Pons (tissue), 1 donor: ENCODE data around the gene CADM2.
A peak's percentile ranks its signal among the peaks of the same experiment; 100 is the strongest.

Source experiments
- DNase-seq: peaks from one replicate; pipeline ENCODE4 v3.0.0-alpha.2; 2016; ENCODE audit warnings: low spot score

The CADM2 gene

DNA sequence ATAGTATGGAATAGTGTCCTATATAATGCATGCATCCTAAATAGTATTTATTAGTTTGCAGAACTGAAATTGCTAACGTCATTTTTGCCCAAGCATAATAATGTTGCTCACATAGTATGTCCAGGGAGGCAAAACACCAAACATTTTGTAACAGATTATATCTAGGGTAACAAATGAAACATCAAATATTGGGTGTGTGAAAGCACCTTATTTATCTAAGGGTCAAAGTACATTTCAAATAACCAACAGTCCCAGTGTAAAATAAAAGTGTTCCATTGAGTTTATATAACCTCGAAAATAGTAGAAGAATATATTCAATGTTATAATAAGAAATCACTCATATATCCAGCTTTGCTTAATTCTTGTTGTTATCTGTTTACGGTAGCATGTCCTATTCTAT is 363.1 kb downstream of the CADM2 start:
- no peak for DNase-seq

GRCh38 chr3:85330071-85330470 is 371.3 kb downstream of the CADM2 start:
- no peak for DNase-seq

DNA sequence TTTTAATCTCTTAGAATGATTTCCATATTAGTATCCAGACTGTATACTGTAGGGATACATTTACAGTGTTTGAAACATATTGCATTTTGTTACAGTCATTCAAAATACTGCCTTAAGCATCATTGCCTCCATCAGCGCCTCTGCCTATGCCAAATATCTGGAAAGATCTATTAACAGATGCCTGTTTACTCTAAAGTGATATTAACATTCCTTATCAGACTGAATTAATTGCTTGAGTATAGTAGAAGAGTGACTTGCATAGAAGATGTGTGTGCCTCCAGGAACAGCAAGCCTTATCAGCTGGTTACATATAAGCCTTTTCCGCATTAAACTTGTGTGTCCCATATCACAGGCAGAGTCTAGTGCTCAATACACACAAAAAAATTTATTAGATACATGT is 379.1 kb downstream of the CADM2 start:
- DNase-seq: no peak

- peak; percentile 91 for DNase-seq
Observed at GRCh38 chr3:85342915-85343314, 384.1 kb downstream of the CADM2 start.

GRCh38 chr3:85355572-85355971 is 396.8 kb downstream of the CADM2 start:
- peak; percentile 92 for DNase-seq

DNA sequence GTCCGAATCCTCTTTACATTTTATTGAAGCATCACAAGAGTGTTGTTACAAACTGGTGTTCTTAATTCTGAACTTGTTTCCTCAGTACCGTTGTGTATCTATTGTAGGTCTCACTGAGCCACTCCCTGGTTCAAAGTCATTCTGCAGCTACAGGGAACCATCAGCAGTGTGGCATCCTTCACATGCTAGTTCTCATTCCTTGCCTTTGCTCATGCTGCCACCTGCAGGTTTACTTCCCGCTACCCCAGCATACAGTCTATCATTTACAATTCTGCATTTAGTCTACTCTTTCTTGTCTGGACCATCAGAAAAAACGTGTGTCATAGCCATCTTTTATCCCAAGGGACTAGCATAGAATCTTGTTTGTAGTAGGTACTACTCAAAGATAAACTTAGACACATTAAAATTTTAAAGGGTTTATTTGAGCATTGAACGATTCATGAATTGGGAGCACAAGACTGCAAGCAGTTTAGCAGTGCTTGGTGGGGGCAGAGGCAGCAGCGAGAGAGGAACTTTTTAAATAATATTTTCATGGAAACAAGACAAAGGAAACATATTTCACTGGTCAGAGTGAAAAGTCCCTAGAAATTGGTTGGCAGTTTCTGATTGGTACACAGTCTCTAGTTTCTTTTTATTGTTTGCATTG is 402.1 kb downstream of the CADM2 start:
- peak; percentile 94 for DNase-seq

- DNase-seq: no peak
Observed at GRCh38 chr3:85364296-85364909, 405.6 kb downstream of the CADM2 start.

- DNase-seq: no peak
Observed at GRCh38 chr3:85370341-85370740, 411.6 kb downstream of the CADM2 start.

DNA sequence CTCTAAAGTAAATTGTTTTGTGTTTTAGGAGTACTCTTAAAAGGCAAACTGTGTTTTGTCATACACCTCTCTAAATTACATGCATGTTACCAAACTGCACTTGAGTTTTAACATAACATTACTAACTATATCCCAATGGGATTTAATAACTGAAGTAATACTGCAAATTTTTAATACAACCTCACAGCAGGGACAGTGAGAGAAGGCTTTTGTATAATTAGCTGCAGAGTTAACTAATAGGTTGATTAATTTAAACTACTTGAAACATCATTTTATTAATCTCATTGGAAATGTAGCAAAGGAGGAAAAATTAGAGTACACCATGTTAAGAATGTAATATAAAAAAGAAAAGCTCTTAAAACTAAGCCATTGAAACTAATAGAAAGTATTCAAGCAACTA is 417.3 kb downstream of the CADM2 start:
- DNase-seq: no peak

- no peak for DNase-seq
Observed at GRCh38 chr3:85377115-85377514, 418.3 kb downstream of the CADM2 start.

- DNase-seq: no peak
Observed at GRCh38 chr3:85384372-85384771, 425.6 kb downstream of the CADM2 start.

- no peak for DNase-seq
Observed at GRCh38 chr3:85387913-85388505, 429.2 kb downstream of the CADM2 start.

DNA sequence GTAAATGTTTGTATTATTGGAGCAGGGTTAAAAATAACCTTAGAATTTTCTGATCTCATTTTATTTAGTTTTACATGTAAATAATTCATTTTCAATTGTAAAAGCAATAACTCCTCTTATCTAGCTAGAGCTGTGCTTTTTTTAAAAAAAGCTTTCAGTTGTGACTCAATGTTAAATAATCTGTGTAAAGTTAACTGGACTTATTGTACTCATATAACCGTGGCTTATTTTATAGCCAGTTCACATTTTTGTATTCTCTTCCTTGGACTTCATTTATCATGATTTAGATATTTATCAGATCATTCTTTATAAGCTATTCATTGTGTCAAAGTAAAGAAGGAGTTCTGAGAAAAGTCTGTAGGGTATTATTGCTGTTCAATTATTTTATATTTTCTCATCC is 435.6 kb downstream of the CADM2 start:
- no peak for DNase-seq

DNA sequence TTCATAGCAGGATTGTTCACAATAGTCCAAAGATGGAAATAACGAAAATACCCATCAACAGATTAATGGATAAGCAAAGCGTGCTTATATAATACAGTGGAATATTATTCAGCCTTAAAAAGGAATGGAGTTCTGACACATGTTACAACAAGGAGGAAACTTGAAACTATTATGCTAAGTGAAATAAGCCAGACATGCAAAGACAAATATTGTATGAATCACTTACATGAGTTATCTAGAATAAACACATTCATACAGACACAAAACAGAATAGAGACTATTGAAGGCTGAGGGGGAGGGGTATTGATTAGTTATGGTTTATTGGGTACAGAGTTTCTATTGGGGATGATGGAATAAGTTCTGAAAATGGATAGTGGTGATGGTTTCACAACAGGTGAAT is 438.6 kb downstream of the CADM2 start:
- DNase-seq: no peak

GRCh38 chr3:85426121-85426520 is 467.3 kb downstream of the CADM2 start:
- no peak for DNase-seq

- DNase-seq: no peak
Observed at GRCh38 chr3:85427467-85427866, 468.7 kb downstream of the CADM2 start.

DNA sequence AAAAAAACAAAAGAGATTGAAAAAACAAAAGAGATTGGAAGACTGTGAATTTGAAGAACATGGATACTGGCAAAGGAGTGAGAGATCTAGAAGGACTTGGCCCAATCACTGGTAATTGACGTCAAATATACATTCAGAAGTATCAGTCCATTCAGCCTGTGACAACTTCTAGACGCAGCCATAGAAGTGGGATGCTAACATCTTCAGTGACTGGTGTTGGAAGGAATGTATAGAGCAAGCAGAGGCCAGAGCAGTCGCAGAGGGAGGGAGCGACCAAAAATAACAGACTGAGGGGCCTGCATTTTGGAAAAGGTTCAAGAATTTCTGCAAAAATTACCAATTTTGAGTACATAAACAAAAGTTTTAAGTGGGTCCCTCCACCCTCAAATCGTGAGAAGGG is 473.3 kb downstream of the CADM2 start:
- no peak for DNase-seq

DNA sequence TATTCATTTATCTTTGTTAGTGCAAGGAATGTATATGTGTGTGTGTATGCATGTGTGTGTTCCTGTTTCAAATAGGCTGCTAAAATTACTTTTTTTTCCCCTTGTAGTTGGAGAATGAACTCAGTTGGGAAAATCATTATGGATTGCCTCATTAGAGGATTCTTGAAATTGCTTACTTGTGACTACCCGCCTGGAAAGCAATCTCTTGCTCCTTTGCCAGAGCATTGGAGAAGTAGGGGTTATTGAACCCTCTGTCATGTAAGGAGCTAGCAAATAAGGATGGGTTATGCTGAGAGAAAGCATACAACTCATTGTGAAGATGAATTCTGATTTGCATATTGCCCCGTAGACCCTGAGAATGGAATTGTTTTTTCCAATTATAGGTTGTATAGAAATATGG is 474.5 kb downstream of the CADM2 start:
- no peak for DNase-seq

- no peak for DNase-seq
Observed at GRCh38 chr3:85455561-85456200, 496.9 kb downstream of the CADM2 start.

- no peak for DNase-seq
Observed at GRCh38 chr3:85474241-85474640, 515.5 kb downstream of the CADM2 start.

DNA sequence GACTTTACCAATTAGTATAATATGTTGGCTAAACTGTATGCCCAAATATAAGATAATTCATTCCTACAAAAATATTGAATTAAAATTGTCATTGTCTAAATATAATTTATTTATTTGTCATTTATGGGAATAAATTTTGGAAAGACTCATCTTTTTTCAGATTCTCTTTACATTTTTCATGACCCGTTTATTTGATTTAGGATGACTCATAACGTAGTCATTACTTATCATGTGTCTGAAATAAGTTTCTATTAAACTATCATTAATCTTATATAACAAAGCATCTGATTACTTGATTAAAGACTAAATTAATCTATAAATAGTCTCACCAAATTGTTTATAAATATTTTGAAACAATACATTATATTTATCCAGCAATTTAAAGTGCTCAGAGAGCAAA is 516.6 kb downstream of the CADM2 start:
- no peak for DNase-seq

DNA sequence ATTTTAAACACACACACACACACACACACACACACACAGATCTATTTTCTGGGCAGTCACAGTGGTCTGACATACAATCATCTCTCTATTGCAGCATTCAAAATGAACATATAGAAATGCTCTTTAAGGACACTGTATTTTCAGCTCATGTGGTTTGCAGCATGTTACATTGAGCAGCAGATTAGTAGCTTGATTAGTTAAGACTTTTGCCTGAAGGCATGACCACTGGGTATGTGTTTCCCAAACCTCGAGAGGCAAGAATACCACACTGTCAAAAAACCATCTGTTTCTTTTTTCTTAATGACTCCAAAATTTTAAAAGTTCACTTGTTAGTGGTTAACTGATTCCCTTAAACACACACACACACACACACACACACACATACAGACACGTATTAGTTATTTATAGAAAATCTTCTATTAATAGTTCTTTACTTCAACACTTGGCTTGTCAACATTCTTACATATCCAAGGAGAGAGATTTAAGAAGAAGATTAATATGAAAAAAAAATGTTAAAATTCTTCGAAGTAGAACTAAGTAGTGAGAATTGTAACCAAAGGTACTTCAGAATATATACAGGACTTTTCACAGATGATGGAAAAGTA is 518.2 kb downstream of the CADM2 start:
- DNase-seq: no peak
